ENCODE results near the gene ETV2.

DNA sequence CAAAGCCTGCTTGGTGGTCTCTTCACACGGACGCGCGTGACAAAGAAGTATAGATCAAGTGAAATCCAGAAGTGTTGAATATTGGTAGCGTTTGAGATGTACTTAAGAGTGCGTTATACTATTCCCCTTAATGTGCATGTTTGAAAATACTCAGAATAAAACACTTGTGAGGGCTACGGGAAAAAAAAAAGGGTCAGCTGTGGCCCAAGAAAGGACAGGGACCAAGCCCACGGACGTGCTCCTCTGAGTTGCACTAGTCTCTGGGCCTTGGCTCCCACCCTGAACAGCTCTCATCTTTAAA is 13.3 kb upstream of the ETV2 start:
- TF ChIP-seq, protein P1, sequence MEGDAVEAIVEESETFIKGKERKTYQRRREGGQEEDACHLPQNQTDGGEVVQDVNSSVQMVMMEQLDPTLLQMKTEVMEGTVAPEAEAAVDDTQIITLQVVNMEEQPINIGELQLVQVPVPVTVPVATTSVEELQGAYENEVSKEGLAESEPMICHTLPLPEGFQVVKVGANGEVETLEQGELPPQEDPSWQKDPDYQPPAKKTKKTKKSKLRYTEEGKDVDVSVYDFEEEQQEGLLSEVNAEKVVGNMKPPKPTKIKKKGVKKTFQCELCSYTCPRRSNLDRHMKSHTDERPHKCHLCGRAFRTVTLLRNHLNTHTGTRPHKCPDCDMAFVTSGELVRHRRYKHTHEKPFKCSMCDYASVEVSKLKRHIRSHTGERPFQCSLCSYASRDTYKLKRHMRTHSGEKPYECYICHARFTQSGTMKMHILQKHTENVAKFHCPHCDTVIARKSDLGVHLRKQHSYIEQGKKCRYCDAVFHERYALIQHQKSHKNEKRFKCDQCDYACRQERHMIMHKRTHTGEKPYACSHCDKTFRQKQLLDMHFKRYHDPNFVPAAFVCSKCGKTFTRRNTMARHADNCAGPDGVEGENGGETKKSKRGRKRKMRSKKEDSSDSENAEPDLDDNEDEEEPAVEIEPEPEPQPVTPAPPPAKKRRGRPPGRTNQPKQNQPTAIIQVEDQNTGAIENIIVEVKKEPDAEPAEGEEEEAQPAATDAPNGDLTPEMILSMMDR (optimal IDR thresholded peaks at IDR 0.05 in 1 of 3, IDR thresholded peaks at IDR 0.05 in 1 of 3, conservative IDR thresholded peaks at IDR 0.05 in 1 of 3; ENCODE audit: extremely low read depth in 1 of 3, insufficient read depth in 2 of 3, low read length in 3 of 3) = no peak
- TF ChIP-seq EZH2 (IDR thresholded peaks at IDR 0.05; ENCODE audit: low read length) = no peak
